ENCODE results near the gene GRIN2A. TPM values are rescaled to one million over a fixed set of nuclear protein-coding genes. Genes with fewer than 3 reads are reported as not detected.

Gene GRIN2A
- total RNA-seq, 1 donor from 2014 or later, result 0.03 TPM

- DNase-seq (ENCODE audit: low spot score) (no peak), ATAC-seq (no peak)
Observed at GRCh38 chr16:9708972-9709620, 473.1 kb downstream of the GRIN2A start.

- no peak for DNase-seq (ENCODE audit: low spot score)
- no peak for ATAC-seq
Observed at GRCh38 chr16:9706217-9706836, 475.9 kb downstream of the GRIN2A start.

- ATAC-seq, result no peak
- DNase-seq (ENCODE audit: low spot score), result no peak
Observed at GRCh38 chr16:9703731-9704130, 478.5 kb downstream of the GRIN2A start.

Other genes with a start within 250 kb of the GRIN2A start
- gene ATF7IP2, start 203.6 kb upstream of the GRIN2A start, total RNA-seq, result 29.7 TPM

Data from left lobe of liver (tissue), 2 donors.